Prostate gland (tissue), 2 donors: ENCODE measurements around the gene DSCAM. TPM values are rescaled to one million over a fixed set of nuclear protein-coding genes. Genes with fewer than 3 reads are reported as not detected.

Experiments
- DNase-seq: peaks from one replicate; pipeline ENCODE4 v3.0.0-alpha.2; 2019; ENCODE audit warnings: low spot score
- H3K27ac ChIP-seq, 2 donors: fragments of 200-600 bp; sonication (generic); 2 replicates each; pipeline ENCODE4 v1.5.1; 2017 to 2019
- H3K27me3 ChIP-seq: fragments of 200-600 bp; sonication (generic); replicated peaks from 2 replicates; pipeline ENCODE4 v1.5.1; 2019; ENCODE audit not compliant: insufficient read depth
- H3K36me3 ChIP-seq, 2 donors: fragments of 200-600 bp; sonication (generic); 1 replicate in 1 of 2; 2 replicates in 1 of 2; pipeline versions ENCODE4 v1.5.1 to v1.8.1; 2017 to 2019
- H3K4me1 ChIP-seq: fragments of 200-600 bp; sonication (generic); replicated peaks from 2 replicates; pipeline ENCODE4 v1.5.1; 2019
- H3K4me3 ChIP-seq, 2 donors: fragments of 200-600 bp; sonication (generic); 2 replicates each; pipeline ENCODE4 v1.5.1; 2017 to 2019
- H3K9me3 ChIP-seq: fragments of 200-600 bp; sonication (generic); 2 replicates; pipeline ENCODE4 v1.5.1; 2017
- CTCF ChIP-seq, 4 experiments: fragments of 200-600 bp in 2 of 4; fragments of 450-650 bp in 2 of 4; sonication (generic) in 2 of 4; IDR thresholded peaks; 1 replicate in 3 of 4; 2 replicates in 1 of 4; pipeline ENCODE4 v1.5.1; 2016 to 2019; ENCODE audit warnings: antibody characterized with exemption in 4 of 4, mild to moderate bottlenecking in 2 of 4, moderate library complexity in 2 of 4
- POLR2A ChIP-seq: fragments of 450-650 bp; IDR thresholded peaks from one replicate; pipeline ENCODE4 v1.6.1; 2016; ENCODE audit warnings: antibody characterized with exemption, mild to moderate bottlenecking
- POLR2AphosphoS5 ChIP-seq: sonication (generic); formaldehyde crosslinking; IDR thresholded peaks from one replicate; pipeline ENCODE4 v1.6.1; 2017; ENCODE audit warnings: antibody characterized with exemption
- WGBS: methylation state at CpG from one replicate; pipeline ENCODE4 v1.1.5; 2018; 5-methylcytosine and 5-hydroxymethylcytosine counted together
- intact Hi-C: fragments of 100-400 bp; cut with DNase I; formaldehyde crosslinking; loops from one replicate; pipeline ENCODE4 v1.14.2; 2022
- total RNA-seq, 2 donors: library from RNA; depleted of rRNA; stranded (reverse); fragments of >200 nt; gene quantifications; one replicate each; pipeline ENCODE4 v1.1.0, GENCODE V29; 2016

Gene DSCAM
- total RNA-seq, 2 donors from 2014 or later, result under 0.01 to 1.6 TPM

- Histone ChIP-seq H3K9me3 (no peaks in the 10 kb centered on the region), H3K4me1 (no peaks in the 10 kb centered on the region), H3K4me3 (no peak overlapping the region), H3K27ac (no peak overlapping the region), H3K27me3 (no peaks in the 10 kb centered on the region), H3K36me3 (no peaks in the 10 kb centered on the region)
- intact Hi-C loops, result no loop called here
- TF ChIP-seq POLR2AphosphoS5 (no peak), POLR2A (no peak), CTCF (IDR thresholded peaks at IDR 0.05) (no peak)
- no peak for DNase-seq
These were observed 350.8 kb downstream of the DSCAM start for GRCh38 chr21:40496116-40496515.

GRCh38 chr21:40490408-40490807, 356.6 kb downstream of the DSCAM start:
- TF ChIP-seq POLR2AphosphoS5, result no peak
- no peak for TF ChIP-seq CTCF (IDR thresholded peaks at IDR 0.05)
- no peak for TF ChIP-seq POLR2A
- 45% methylated on average over 1 of the region's 1 CpG for WGBS
- no peak for DNase-seq

GRCh38 chr21:40489001-40489400, 358.0 kb downstream of the DSCAM start:
- intact Hi-C loops, result no loop called here
- DNase-seq, result no peak
- TF ChIP-seq CTCF (IDR thresholded peaks at IDR 0.05), result no peak
- TF ChIP-seq POLR2A, result no peak
- no peak for TF ChIP-seq POLR2AphosphoS5
- H3K27ac ChIP-seq, result no peak overlapping the region
- no peaks in the 10 kb centered on the region for H3K36me3 ChIP-seq
- WGBS, result 88% methylated on average over 1 of the region's 1 CpG
- H3K4me1 ChIP-seq, result no peaks in the 10 kb centered on the region
- no peak overlapping the region for H3K4me3 ChIP-seq
- no peaks in the 10 kb centered on the region for H3K27me3 ChIP-seq
- no peaks in the 10 kb centered on the region for H3K9me3 ChIP-seq

More at GRCh38 chr21:40490408-40490807, 356.6 kb downstream of the DSCAM start:
- no peaks in the 10 kb centered on the region for H3K9me3 ChIP-seq
- H3K27me3 ChIP-seq, result no peaks in the 10 kb centered on the region
- H3K36me3 ChIP-seq, result no peaks in the 10 kb centered on the region
- no peaks in the 10 kb centered on the region for H3K4me1 ChIP-seq
- intact Hi-C loops, result no loop called here
- H3K27ac ChIP-seq, result no peak overlapping the region
- no peak overlapping the region for H3K4me3 ChIP-seq

- 82% methylated on average over 9 of the region's 9 CpGs for WGBS
- Histone ChIP-seq H3K27ac (no peak overlapping the region), H3K27me3 (no peaks in the 10 kb centered on the region), H3K4me3 (no peak overlapping the region), H3K36me3 (no peaks in the 10 kb centered on the region), H3K9me3 (no peaks in the 10 kb centered on the region), H3K4me1 (no peaks in the 10 kb centered on the region)
- DNase-seq, result no peak
- intact Hi-C loops, result no loop called here
- no peak for TF ChIP-seq CTCF (IDR thresholded peaks at IDR 0.05)
- TF ChIP-seq POLR2AphosphoS5, result no peak
- TF ChIP-seq POLR2A, result no peak
These were observed 365.2 kb downstream of the DSCAM start for GRCh38 chr21:40481764-40482163.

- DNase-seq, result no peak
- Histone ChIP-seq H3K9me3 (no peaks in the 10 kb centered on the region), H3K4me3 (no peak overlapping the region), H3K36me3 (no peaks in the 10 kb centered on the region), H3K4me1 (no peaks in the 10 kb centered on the region), H3K27ac (no peak overlapping the region), H3K27me3 (no peaks in the 10 kb centered on the region)
- intact Hi-C loops, result no loop called here
- 88% methylated on average over 13 of the region's 15 CpGs for WGBS
- TF ChIP-seq CTCF (IDR thresholded peaks at IDR 0.05) (no peak), POLR2A (no peak), POLR2AphosphoS5 (no peak)
These were observed 372.4 kb downstream of the DSCAM start for GRCh38 chr21:40474513-40474912.
